ENCODE measurements around the gene SYP.

The SYP gene

GRCh38 chrX:49244207-49244606, 44.2 kb upstream of the SYP start:
- whole genome bisulfite sequencing (ENCODE audit: insufficient coverage): no CpG with 5 or more reads among the region's 2 CpGs
- CTCF ChIA-PET: no interaction called here
- POLR2A ChIA-PET: no interaction called here
- no peak for DNase-seq
- no peak overlapping the region for H3K27ac ChIP-seq (ENCODE audit: insufficient read depth in 1 of 2, low read depth in 1 of 2, low read length in 2 of 2, poor library complexity in 1 of 2, severe bottlenecking in 2 of 2)
- H3K27me3 ChIP-seq (replicated peaks in 2 of 5; ENCODE audit: control insufficient read depth in 4 of 5, insufficient read depth in 5 of 5, low read length in 4 of 5): no peaks in the 10 kb centered on the region
- H3K4me3 ChIP-seq (ENCODE audit: control insufficient read depth in 1 of 7, extremely low read depth in 1 of 7, insufficient read depth in 4 of 7, low read depth in 2 of 7, low read length in 6 of 7): no peak overlapping the region
- peaks cover 4 to 57% (median 21%) of the 10 kb centered on the region in 4 experiments for H3K36me3 ChIP-seq (ENCODE audit: control insufficient read depth in 4 of 4, insufficient read depth in 4 of 4, low read length in 3 of 4)
- H3K4me1 ChIP-seq (ENCODE audit: control extremely low read depth in 1 of 4, control insufficient read depth in 4 of 4, insufficient read depth in 4 of 4, low read length in 3 of 4): no peaks in the 10 kb centered on the region
- H3K9me3 ChIP-seq (ENCODE audit: control extremely low read depth in 1 of 5, control insufficient read depth in 4 of 5, insufficient read depth in 2 of 5, low read depth in 1 of 5, low read length in 4 of 5): no peaks in the 10 kb centered on the region

GRCh38 chrX:49243166-49243565, 43.2 kb upstream of the SYP start:
- no peak overlapping the region for H3K4me3 ChIP-seq (ENCODE audit: control insufficient read depth in 1 of 7, extremely low read depth in 1 of 7, insufficient read depth in 4 of 7, low read depth in 2 of 7, low read length in 6 of 7)
- H3K36me3 ChIP-seq (ENCODE audit: control insufficient read depth in 4 of 4, insufficient read depth in 4 of 4, low read length in 3 of 4): peaks cover 4 to 48% (median 17%) of the 10 kb centered on the region in 4 experiments
- ChIA-PET CTCF (no interaction called here), POLR2A (no interaction called here)
- H3K27me3 ChIP-seq (replicated peaks in 2 of 5; ENCODE audit: control insufficient read depth in 4 of 5, insufficient read depth in 5 of 5, low read length in 4 of 5): no peaks in the 10 kb centered on the region
- no peaks in the 10 kb centered on the region for H3K4me1 ChIP-seq (ENCODE audit: control extremely low read depth in 1 of 4, control insufficient read depth in 4 of 4, insufficient read depth in 4 of 4, low read length in 3 of 4)
- no peaks in the 10 kb centered on the region for H3K9me3 ChIP-seq (ENCODE audit: control extremely low read depth in 1 of 5, control insufficient read depth in 4 of 5, insufficient read depth in 2 of 5, low read depth in 1 of 5, low read length in 4 of 5)
- H3K27ac ChIP-seq (ENCODE audit: insufficient read depth in 1 of 2, low read depth in 1 of 2, low read length in 2 of 2, poor library complexity in 1 of 2, severe bottlenecking in 2 of 2): no peak overlapping the region
- WGBS (ENCODE audit: insufficient coverage): 93% methylated on average over 12 of the region's 12 CpGs
- no peak for DNase-seq

DNA sequence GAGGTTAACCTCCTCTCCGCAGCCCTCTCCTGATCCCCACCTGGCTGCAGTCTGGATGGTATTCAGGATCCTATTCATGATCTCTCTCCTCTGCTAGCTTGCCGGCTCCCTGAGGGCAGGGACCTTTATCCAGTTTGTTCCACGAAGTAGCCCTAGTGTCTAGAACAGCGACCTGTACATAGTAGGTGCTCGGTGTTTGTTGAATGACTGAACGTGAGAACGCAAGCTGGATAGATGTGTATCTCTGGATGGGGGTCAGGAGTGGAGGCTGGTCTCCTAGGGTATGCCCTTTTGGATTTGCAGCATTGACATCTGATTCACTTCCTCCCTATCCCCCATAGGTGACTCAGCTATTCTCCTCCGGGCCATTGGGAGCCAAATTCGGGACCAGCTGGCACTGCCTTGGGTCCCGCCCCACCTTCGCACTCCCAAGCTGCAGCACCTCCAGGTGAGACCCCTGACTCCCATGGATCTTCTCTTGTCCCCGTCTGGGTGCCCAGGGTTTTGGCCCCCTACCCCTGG, 42.6 kb upstream of the SYP start:
- Histone ChIP-seq H3K27me3 (replicated peaks in 2 of 5; ENCODE audit: control insufficient read depth in 4 of 5, insufficient read depth in 5 of 5, low read length in 4 of 5) (no peaks in the 10 kb centered on the region), H3K36me3 (ENCODE audit: control insufficient read depth in 4 of 4, insufficient read depth in 4 of 4, low read length in 3 of 4) (peaks cover 4 to 42% (median 15%) of the 10 kb centered on the region in 4 experiments), H3K9me3 (ENCODE audit: control extremely low read depth in 1 of 5, control insufficient read depth in 4 of 5, insufficient read depth in 2 of 5, low read depth in 1 of 5, low read length in 4 of 5) (no peaks in the 10 kb centered on the region), H3K4me1 (ENCODE audit: control extremely low read depth in 1 of 4, control insufficient read depth in 4 of 4, insufficient read depth in 4 of 4, low read length in 3 of 4) (peaks cover 0 to under 1% (median 0%) of the 10 kb centered on the region in 4 experiments), H3K4me3 (ENCODE audit: control insufficient read depth in 1 of 7, extremely low read depth in 1 of 7, insufficient read depth in 4 of 7, low read depth in 2 of 7, low read length in 6 of 7) (no peak overlapping the region), H3K27ac (ENCODE audit: insufficient read depth in 1 of 2, low read depth in 1 of 2, low read length in 2 of 2, poor library complexity in 1 of 2, severe bottlenecking in 2 of 2) (no peak overlapping the region)
- 83% methylated on average over 9 of the region's 12 CpGs for WGBS (ENCODE audit: insufficient coverage)
- CTCF ChIA-PET: no interaction called here
- no peak for DNase-seq
- POLR2A ChIA-PET: interaction anchor here (0.7 kb wide), 1 partner anchor 76 kb away, joined by 3 read pairs; no protein-coding TSS in a partner anchor

- Histone ChIP-seq H3K9me3 (ENCODE audit: control extremely low read depth in 1 of 5, control insufficient read depth in 4 of 5, insufficient read depth in 2 of 5, low read depth in 1 of 5, low read length in 4 of 5) (no peaks in the 10 kb centered on the region), H3K27ac (ENCODE audit: insufficient read depth in 1 of 2, low read depth in 1 of 2, low read length in 2 of 2, poor library complexity in 1 of 2, severe bottlenecking in 2 of 2) (no peak overlapping the region), H3K27me3 (replicated peaks in 2 of 5; ENCODE audit: control insufficient read depth in 4 of 5, insufficient read depth in 5 of 5, low read length in 4 of 5) (no peaks in the 10 kb centered on the region), H3K4me3 (ENCODE audit: control insufficient read depth in 1 of 7, extremely low read depth in 1 of 7, insufficient read depth in 4 of 7, low read depth in 2 of 7, low read length in 6 of 7) (no peak overlapping the region), H3K4me1 (ENCODE audit: control extremely low read depth in 1 of 4, control insufficient read depth in 4 of 4, insufficient read depth in 4 of 4, low read length in 3 of 4) (peaks cover 0 to 17% (median 12%) of the 10 kb centered on the region in 4 experiments), H3K36me3 (ENCODE audit: control insufficient read depth in 4 of 4, insufficient read depth in 4 of 4, low read length in 3 of 4) (peaks cover 2 to 19% (median 12%) of the 10 kb centered on the region in 4 experiments)
- ChIA-PET CTCF (interaction anchor here (0.6 kb wide), 1 partner anchor 451 kb away, joined by 3 read pairs; no protein-coding TSS in a partner anchor), POLR2A (no interaction called here)
- DNase-seq: no peak
- 92% methylated on average over 4 of the region's 7 CpGs for WGBS (ENCODE audit: insufficient coverage)
Measured at GRCh38 chrX:49238735-49239134, 38.7 kb upstream of the SYP start.

DNA sequence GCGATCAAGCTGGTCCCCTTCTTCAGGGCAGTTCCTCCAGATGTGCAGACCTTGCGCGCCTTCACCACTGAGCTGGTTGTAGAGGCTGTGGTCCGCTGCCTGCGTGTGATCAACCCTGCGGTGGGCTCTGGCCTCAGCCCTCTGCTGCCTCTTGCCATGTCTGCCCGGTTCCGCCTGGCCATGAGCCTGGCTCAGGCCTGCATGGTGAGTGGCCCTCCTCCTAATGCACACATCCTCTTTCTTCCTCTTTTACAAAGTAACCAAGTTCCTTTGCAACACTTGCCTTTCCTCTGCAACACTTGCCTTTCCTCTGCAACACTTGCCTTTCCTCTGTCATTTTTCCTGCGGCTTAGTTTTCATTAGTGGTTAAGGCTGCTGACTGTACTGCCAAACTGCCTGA, 37.1 kb upstream of the SYP start:
- Histone ChIP-seq H3K9me3 (ENCODE audit: control extremely low read depth in 1 of 5, control insufficient read depth in 4 of 5, insufficient read depth in 2 of 5, low read depth in 1 of 5, low read length in 4 of 5) (no peaks in the 10 kb centered on the region), H3K4me1 (ENCODE audit: control extremely low read depth in 1 of 4, control insufficient read depth in 4 of 4, insufficient read depth in 4 of 4, low read length in 3 of 4) (peaks cover 0 to 17% (median 12%) of the 10 kb centered on the region in 4 experiments), H3K27ac (ENCODE audit: insufficient read depth in 1 of 2, low read depth in 1 of 2, low read length in 2 of 2, poor library complexity in 1 of 2, severe bottlenecking in 2 of 2) (no peak overlapping the region), H3K36me3 (ENCODE audit: control insufficient read depth in 4 of 4, insufficient read depth in 4 of 4, low read length in 3 of 4) (peaks cover 0 to 5% (median 0%) of the 10 kb centered on the region in 4 experiments), H3K4me3 (ENCODE audit: control insufficient read depth in 1 of 7, extremely low read depth in 1 of 7, insufficient read depth in 4 of 7, low read depth in 2 of 7, low read length in 6 of 7) (peak overlapping the region in 3 of 7 experiments; percentile 1 to 20 (median 16)), H3K27me3 (replicated peaks in 2 of 5; ENCODE audit: control insufficient read depth in 4 of 5, insufficient read depth in 5 of 5, low read length in 4 of 5) (no peaks in the 10 kb centered on the region)
- CTCF ChIA-PET: interaction anchor here (1.7 kb wide), 1 partner anchor 45 kb away, joined by 4 read pairs; no protein-coding TSS in a partner anchor
- POLR2A ChIA-PET: no interaction called here
- peak; percentile 12 to 73 (median 65) for DNase-seq
- WGBS (ENCODE audit: insufficient coverage): 72% methylated on average over 8 of the region's 9 CpGs

DNA sequence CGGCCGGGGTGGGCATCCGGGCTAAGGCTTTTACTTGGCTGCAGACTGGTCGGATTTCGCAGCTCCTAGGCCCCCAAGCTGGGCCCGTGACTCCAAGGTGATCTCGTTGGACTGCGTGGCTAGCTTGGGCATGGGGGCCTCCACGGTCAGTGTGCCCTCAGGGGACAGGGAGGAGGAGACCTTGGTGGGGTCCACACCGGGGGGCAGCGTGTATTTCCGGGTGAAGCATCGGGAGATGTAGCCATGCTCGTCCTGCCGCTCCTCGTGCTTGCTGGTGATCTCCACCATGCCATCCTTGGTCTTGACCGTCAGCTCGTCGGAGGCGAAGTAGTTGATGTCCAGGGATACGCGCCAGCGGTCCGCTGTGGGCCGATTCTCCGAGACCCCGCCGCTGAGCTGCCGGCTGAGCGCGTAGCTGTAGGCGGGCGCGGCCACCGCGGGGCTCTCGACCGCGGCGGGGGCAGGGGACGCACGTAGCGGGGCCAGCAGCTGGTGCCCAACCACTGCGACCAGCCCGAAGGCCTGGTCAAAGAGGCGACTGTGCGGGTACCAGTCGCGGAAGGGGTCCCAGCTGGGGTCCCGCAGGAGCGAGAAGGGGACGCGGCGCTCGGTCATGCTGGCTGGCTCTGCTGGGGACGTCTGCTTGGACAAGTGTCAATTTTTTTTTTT, 34.0 kb upstream of the SYP start:
- H3K4me3 ChIP-seq (ENCODE audit: control insufficient read depth in 1 of 7, extremely low read depth in 1 of 7, insufficient read depth in 4 of 7, low read depth in 2 of 7, low read length in 6 of 7): no peak overlapping the region
- WGBS (ENCODE audit: insufficient coverage): 78% methylated on average over 54 of the region's 56 CpGs
- no peaks in the 10 kb centered on the region for H3K36me3 ChIP-seq (ENCODE audit: control insufficient read depth in 4 of 4, insufficient read depth in 4 of 4, low read length in 3 of 4)
- no peaks in the 10 kb centered on the region for H3K27me3 ChIP-seq (replicated peaks in 2 of 5; ENCODE audit: control insufficient read depth in 4 of 5, insufficient read depth in 5 of 5, low read length in 4 of 5)
- H3K9me3 ChIP-seq (ENCODE audit: control extremely low read depth in 1 of 5, control insufficient read depth in 4 of 5, insufficient read depth in 2 of 5, low read depth in 1 of 5, low read length in 4 of 5): no peaks in the 10 kb centered on the region
- peaks cover 0 to 30% (median 19%) of the 10 kb centered on the region in 4 experiments for H3K4me1 ChIP-seq (ENCODE audit: control extremely low read depth in 1 of 4, control insufficient read depth in 4 of 4, insufficient read depth in 4 of 4, low read length in 3 of 4)
- ChIA-PET POLR2A (no interaction called here), CTCF (interaction anchor here (1.6 to 1.7 kb wide), 2 partner anchors 14 to 42 kb away, joined by 3 to 6 read pairs; no protein-coding TSS in a partner anchor)
- no peak overlapping the region for H3K27ac ChIP-seq (ENCODE audit: insufficient read depth in 1 of 2, low read depth in 1 of 2, low read length in 2 of 2, poor library complexity in 1 of 2, severe bottlenecking in 2 of 2)
- DNase-seq: no peak

GRCh38 chrX:49233176-49233575, 33.2 kb upstream of the SYP start, which contains the start of gene CACNA1F:
Gene CACNA1F, minus strand, starts transcription at chrX:49233340. Its CDS starts 31 bp downstream, at chrX:49233309.
- Histone ChIP-seq H3K4me1 (ENCODE audit: control extremely low read depth in 1 of 4, control insufficient read depth in 4 of 4, insufficient read depth in 4 of 4, low read length in 3 of 4) (peaks cover 0 to 30% (median 19%) of the 10 kb centered on the region in 4 experiments), H3K27ac (ENCODE audit: insufficient read depth in 1 of 2, low read depth in 1 of 2, low read length in 2 of 2, poor library complexity in 1 of 2, severe bottlenecking in 2 of 2) (no peak within 1 kb of the TSS), H3K27me3 (replicated peaks in 2 of 5; ENCODE audit: control insufficient read depth in 4 of 5, insufficient read depth in 5 of 5, low read length in 4 of 5) (no peaks in the 10 kb centered on the region), H3K4me3 (ENCODE audit: control insufficient read depth in 1 of 7, extremely low read depth in 1 of 7, insufficient read depth in 4 of 7, low read depth in 2 of 7, low read length in 6 of 7) (no peak within 1 kb of the TSS), H3K36me3 (ENCODE audit: control insufficient read depth in 4 of 4, insufficient read depth in 4 of 4, low read length in 3 of 4) (no peaks in the 10 kb centered on the region), H3K9me3 (ENCODE audit: control extremely low read depth in 1 of 5, control insufficient read depth in 4 of 5, insufficient read depth in 2 of 5, low read depth in 1 of 5, low read length in 4 of 5) (no peaks in the 10 kb centered on the region)
- ChIA-PET CTCF (no interaction called here), POLR2A (no interaction called here)
- 100% methylated on average over 1 of the region's 9 CpGs for WGBS (ENCODE audit: insufficient coverage)
- DNase-seq: no peak

All from common myeloid progenitor, CD34-positive (primary cell).